Fibroblast of pulmonary artery (primary cell): ENCODE measurements around the gene IGSF22.

Source experiments
- DNase-seq: peaks from one replicate; pipeline ENCODE4 v3.0.0-alpha.2; 2010; ENCODE audit warnings: low read depth
- H3K4me3 ChIP-seq: replicated peaks from 2 replicates; pipeline ENCODE4 v1.5.1; 2011; ENCODE audit warnings: low read depth, mild to moderate bottlenecking, control low read depth, low read length, moderate library complexity
- TF ChIP-seq, protein P1 (sequence below): IDR thresholded peaks from 2 replicates; pipeline ENCODE4 v1.5.1; 2011; ENCODE audit warnings: mild to moderate bottlenecking, control low read depth, low read length, inconsistent platforms; ENCODE audit errors: missing control alignments

IGSF22 gene

DNA sequence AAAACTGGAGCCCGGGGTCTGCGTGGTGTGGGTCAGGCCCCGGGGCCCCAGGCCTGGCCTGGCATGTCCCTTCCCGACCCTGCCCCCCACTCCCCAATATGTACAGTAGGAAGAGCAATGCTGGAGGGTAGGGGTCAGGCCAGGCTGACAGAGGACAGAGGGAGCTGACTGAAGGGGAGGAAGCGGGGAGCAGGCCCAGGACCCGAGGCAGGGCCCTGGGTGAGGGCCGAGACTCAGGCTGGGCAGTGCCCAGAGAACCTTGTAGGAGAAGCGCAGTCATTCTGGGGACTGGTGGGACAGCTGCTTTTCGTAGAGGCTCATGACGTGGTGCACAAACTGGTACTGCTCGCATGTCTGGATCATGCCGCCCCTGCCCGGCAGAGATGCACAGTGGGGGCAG, 2.7 kb upstream of the IGSF22 start:
- TF ChIP-seq, protein P1, sequence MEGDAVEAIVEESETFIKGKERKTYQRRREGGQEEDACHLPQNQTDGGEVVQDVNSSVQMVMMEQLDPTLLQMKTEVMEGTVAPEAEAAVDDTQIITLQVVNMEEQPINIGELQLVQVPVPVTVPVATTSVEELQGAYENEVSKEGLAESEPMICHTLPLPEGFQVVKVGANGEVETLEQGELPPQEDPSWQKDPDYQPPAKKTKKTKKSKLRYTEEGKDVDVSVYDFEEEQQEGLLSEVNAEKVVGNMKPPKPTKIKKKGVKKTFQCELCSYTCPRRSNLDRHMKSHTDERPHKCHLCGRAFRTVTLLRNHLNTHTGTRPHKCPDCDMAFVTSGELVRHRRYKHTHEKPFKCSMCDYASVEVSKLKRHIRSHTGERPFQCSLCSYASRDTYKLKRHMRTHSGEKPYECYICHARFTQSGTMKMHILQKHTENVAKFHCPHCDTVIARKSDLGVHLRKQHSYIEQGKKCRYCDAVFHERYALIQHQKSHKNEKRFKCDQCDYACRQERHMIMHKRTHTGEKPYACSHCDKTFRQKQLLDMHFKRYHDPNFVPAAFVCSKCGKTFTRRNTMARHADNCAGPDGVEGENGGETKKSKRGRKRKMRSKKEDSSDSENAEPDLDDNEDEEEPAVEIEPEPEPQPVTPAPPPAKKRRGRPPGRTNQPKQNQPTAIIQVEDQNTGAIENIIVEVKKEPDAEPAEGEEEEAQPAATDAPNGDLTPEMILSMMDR = no peak
- H3K4me3 ChIP-seq = no peak overlapping the region
- no peak for DNase-seq

DNA sequence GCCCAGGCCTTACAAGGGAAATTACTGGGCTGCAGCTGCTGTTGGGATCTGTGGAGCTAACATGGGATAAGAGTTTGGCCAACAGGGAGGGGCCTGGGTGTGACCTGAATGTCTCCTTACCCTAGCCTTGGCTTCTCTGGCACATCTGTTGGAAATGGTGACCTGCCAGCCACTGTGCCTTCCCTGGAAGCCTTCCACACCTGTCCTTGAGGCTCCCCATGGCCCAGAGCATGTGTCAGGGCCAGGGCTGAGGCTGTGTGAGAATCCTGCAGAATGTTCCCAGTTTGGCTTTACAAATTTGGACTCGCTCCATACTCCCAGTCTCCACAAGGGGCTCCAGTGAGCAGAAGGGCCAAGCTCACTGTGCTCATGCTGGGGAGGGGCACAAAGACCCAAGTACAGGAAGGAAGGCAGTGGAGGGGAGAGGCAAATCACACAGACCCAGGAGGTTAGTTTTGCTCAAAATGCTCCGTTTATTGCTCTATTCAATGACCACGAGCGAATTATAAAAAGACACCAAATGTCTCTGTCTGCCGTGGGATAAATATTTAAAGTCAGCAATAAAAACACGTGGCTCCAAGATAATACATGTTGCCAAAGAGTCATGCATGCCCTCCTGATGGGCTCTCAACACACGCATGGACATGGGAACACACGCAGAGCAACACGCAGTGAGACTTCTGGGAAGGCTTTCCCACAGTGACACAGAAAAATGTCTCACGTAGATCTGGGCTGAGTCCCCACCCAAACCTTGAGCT, 1.7 kb upstream of the IGSF22 start:
- peak; percentile 36 for DNase-seq
- TF ChIP-seq, protein P1 = peak; percentile 89
- no peak overlapping the region for H3K4me3 ChIP-seq

DNA sequence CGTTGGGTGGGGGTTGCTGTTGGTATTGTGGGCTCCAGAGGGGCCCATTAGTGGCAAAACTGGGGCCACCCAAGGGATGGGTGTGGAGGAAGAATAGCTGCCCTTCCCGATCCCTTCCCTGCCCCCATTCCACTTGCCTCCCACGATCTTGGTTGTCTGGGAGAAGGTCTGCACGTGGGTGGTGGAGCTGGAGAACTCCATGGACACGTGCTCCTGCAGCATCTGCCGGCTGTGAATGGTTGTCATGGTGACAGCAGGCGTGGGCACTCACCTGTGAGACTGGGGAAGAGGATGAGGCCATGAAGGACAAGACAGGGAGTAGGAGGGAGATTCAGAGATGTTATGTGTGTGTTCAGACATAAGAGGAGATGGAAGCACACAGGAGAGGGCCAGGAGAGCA, 2.0 kb downstream of the IGSF22 start:
- no peak overlapping the region for H3K4me3 ChIP-seq
- TF ChIP-seq, protein P1 = no peak
- no peak for DNase-seq

DNA sequence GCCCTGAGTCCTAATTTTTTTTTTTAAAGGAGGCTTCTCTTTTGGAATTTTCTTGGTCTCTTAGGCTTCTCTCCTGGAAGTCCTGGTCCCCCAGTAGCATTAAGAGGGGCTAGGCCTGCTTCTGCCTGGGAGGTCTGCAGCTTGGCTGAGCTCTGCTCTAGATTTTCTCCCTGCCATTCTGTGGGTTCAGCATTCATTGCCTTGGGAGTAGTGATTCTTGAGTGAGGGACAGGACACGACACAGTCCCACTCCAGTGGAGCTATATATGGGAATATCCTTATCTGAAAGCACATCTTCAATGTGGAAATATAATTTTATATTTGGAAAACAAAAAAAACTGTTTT, 3.7 kb downstream of the IGSF22 start:
- DNase-seq = no peak
- TF ChIP-seq, protein P1 = no peak
- H3K4me3 ChIP-seq = no peak overlapping the region

DNA sequence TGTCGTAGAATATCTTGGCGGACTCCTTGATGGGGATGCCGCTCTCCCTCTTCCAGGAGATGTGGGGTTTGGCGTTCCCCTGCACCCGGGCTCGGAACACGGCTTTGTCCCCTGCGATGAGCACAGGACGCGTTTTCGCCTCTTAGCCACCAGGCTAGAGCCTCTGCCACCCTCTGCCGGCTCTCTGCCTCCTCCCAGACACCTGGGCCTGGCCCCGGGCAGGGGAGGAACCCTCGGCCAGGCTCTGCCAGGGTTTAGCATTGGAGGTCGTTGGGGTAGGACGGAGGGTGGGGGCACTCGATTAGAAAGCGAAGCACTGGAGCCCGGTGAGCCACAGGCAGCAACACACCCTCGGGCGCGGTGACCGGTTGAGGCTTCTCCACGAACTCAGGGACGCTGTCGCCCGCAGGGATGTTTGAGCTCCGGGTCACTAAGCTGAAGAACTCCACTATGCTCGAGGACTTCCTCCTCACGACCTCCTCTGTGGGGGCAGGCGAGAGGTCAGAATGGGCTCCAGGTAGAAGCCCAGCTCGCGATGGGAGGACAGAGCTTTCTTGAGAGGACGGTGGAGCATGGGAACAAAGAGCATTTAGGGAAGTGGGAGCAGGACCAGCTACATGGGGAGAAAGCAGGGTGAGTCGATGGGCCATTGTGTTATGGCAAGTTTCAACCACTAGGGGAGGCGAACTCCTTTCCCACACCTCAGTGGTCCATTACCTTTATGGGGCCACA, 4.3 kb downstream of the IGSF22 start:
- DNase-seq = peak; percentile 54
- peak overlapping the region; percentile 62 for H3K4me3 ChIP-seq
- TF ChIP-seq, protein P1 = peak; percentile 77

DNA sequence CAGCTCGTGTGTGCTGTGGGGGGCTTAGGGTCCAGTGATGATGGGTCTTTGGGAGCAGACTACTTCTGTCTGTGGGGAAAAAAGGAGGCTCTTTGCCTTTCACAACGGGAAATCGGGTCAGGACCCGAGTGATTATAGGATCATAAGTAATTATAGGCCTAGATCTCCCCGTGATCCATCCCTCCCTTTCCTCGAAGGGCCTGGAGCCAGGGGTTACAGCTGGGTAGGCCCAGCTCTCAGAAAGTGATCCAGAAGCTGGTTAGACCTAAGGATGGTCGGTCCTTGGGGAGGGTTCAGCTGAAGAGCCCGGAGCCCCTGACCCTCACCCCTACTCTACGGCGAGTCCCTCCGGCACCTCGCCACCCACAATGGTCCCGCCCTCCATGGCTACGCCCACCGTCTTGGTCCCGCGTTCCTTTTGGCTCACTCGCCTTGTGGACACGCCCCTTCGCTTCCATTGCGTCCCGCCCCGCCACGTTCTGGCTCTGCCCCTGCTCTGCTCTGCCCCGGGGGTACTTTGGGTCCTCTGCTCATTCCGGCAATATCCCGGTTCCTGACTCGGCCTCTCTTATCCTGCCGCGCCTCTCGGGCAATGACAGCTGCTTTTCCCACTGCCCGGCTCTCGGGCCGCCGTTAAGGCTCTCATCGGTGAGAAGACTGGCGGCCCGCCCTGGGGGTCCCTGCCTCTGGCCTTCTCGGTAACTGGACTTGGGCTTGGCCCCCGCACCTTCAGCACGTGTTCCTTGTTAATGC, 5.0 kb downstream of the IGSF22 start:
- TF ChIP-seq, protein P1 = no peak
- peak overlapping the region; percentile 62 for H3K4me3 ChIP-seq
- peak; percentile 61 for DNase-seq
